Suprapubic skin (tissue), 3 donors: ENCODE data around the gene SCGN.

Source experiments
- POLR2A ChIP-seq, 2 donors: fragments of 450-650 bp; IDR thresholded peaks; one replicate each; pipeline ENCODE4 v1.6.1; 2017; ENCODE audit warnings: antibody characterized with exemption in 2 of 2, mild to moderate bottlenecking in 2 of 2, moderate library complexity in 2 of 2
- TF ChIP-seq, protein P1 (sequence below), 2 donors: fragments of 200-600 bp in 1 of 2; fragments of 450-650 bp in 1 of 2; sonication (generic) in 1 of 2; IDR thresholded peaks; one replicate each; pipeline ENCODE4 v1.5.1; 2016 to 2019; ENCODE audit warnings: antibody characterized with exemption in 2 of 2, mild to moderate bottlenecking in 1 of 2, moderate library complexity in 1 of 2

DNA sequence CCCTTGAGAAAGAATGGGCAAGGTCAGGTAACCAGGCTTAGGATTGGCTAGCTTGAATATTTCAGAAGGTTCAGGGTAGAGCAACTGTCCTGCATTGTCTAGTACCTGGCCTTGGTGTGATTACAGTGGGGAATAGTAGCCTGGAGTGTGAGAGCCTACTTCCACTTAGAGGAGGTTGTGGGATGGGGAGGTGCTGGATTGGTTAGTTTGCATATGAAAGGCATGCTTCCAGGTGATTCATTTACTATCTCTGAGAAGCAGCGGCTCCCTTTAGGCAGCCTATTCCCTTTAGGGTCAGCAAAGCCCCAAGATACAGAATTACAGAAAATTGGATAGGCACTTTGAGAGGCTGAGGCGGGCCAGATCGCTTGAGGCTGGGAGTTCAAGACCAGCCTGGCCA is 25.0 kb upstream of the SCGN start:
- TF ChIP-seq, protein P1, sequence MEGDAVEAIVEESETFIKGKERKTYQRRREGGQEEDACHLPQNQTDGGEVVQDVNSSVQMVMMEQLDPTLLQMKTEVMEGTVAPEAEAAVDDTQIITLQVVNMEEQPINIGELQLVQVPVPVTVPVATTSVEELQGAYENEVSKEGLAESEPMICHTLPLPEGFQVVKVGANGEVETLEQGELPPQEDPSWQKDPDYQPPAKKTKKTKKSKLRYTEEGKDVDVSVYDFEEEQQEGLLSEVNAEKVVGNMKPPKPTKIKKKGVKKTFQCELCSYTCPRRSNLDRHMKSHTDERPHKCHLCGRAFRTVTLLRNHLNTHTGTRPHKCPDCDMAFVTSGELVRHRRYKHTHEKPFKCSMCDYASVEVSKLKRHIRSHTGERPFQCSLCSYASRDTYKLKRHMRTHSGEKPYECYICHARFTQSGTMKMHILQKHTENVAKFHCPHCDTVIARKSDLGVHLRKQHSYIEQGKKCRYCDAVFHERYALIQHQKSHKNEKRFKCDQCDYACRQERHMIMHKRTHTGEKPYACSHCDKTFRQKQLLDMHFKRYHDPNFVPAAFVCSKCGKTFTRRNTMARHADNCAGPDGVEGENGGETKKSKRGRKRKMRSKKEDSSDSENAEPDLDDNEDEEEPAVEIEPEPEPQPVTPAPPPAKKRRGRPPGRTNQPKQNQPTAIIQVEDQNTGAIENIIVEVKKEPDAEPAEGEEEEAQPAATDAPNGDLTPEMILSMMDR (IDR thresholded peaks at IDR 0.05), result no peak
- no peak for TF ChIP-seq POLR2A (IDR thresholded peaks at IDR 0.05)
